Neural crest cell (in vitro differentiated cells): Measurements from ENCODE around the gene UBL5. TPM values are rescaled to one million over a fixed set of nuclear protein-coding genes. Genes with fewer than 3 reads are reported as not detected.
A peak's percentile ranks its signal among the peaks of the same experiment; 100 is the strongest.
"Not testable (repeated sequence)": the region's sequence is repeated elsewhere in the genome, so short reads cannot be mapped to it uniquely, and the experiment has no call there.

Experiments
- DNase-seq: peaks from one replicate; pipeline ENCODE4 v3.0.0; 2021; ENCODE audit warnings: low read depth, mixed read lengths, low spot score
- H3K27ac Mint-ChIP-seq: one replicate; pipeline ENCODE4 v1.8.0; 2021; ENCODE audit warnings: mild to moderate bottlenecking, mixed read lengths; ENCODE audit not compliant: unreplicated experiment
- H3K27me3 Mint-ChIP-seq: 2 replicates; pipeline ENCODE4 v1.8.0; 2021; ENCODE audit warnings: low read depth, mild to moderate bottlenecking, mixed read lengths
- H3K36me3 Mint-ChIP-seq: 2 replicates; pipeline ENCODE4 v1.8.0; 2021; ENCODE audit warnings: low read depth, mild to moderate bottlenecking, mixed read lengths
- H3K4me1 Mint-ChIP-seq: 2 replicates; pipeline ENCODE4 v1.8.0; 2021; ENCODE audit warnings: mixed read lengths
- H3K4me3 Mint-ChIP-seq: one replicate; pipeline ENCODE4 v1.8.0; 2021; ENCODE audit warnings: mild to moderate bottlenecking, mixed read lengths
- H3K9me3 Mint-ChIP-seq: 2 replicates; pipeline ENCODE4 v1.8.0; 2021; ENCODE audit warnings: mixed read lengths
- total RNA-seq: library from RNA; stranded (reverse); gene quantifications from 2 replicates; pipeline ENCODE4 v1.2.1, GENCODE V29; 2021
- TF ChIP-seq, protein P1 (sequence below): fragments of 200-600 bp; sonication (generic); conservative IDR thresholded peaks from 2 replicates; pipeline ENCODE4 v1.5.0; 2021; ENCODE audit warnings: antibody characterized with exemption, mild to moderate bottlenecking

UBL5 gene
- total RNA-seq, 1 donor from 2014 or later, result 366 TPM

DNA sequence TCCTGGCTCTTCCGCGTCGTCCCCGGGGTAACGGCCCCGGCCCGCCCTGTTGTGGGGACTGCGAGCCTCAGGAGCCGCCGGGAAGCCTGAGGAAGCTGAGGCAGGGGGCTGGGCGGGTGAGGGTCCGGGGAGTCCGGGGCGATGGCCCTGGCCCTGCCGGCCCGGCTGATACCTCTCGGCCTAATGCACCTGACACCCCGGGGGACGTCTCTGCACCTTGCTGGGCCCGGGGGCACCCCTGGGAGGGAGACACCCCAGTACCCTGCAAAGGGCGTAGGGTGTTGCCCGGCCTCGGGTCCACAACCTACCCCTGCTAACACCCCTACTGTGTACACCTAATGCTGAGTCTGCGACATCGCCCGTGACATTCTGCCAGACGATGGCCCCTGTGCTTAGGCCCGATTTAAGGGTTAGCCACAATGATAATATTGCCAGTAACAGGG is 7.8 kb downstream of the UBL5 start:
- DNase-seq, result no peak
- H3K27me3 Mint-ChIP-seq, result peaks cover 3% of the 10 kb centered on the region
- peaks cover 3% of the 10 kb centered on the region for H3K36me3 Mint-ChIP-seq
- H3K9me3 Mint-ChIP-seq, result no peaks in the 10 kb centered on the region
- H3K27ac Mint-ChIP-seq, result peak overlapping the region; percentile 69
- peaks cover 23% of the 10 kb centered on the region for H3K4me1 Mint-ChIP-seq
- TF ChIP-seq, protein P1, sequence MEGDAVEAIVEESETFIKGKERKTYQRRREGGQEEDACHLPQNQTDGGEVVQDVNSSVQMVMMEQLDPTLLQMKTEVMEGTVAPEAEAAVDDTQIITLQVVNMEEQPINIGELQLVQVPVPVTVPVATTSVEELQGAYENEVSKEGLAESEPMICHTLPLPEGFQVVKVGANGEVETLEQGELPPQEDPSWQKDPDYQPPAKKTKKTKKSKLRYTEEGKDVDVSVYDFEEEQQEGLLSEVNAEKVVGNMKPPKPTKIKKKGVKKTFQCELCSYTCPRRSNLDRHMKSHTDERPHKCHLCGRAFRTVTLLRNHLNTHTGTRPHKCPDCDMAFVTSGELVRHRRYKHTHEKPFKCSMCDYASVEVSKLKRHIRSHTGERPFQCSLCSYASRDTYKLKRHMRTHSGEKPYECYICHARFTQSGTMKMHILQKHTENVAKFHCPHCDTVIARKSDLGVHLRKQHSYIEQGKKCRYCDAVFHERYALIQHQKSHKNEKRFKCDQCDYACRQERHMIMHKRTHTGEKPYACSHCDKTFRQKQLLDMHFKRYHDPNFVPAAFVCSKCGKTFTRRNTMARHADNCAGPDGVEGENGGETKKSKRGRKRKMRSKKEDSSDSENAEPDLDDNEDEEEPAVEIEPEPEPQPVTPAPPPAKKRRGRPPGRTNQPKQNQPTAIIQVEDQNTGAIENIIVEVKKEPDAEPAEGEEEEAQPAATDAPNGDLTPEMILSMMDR, result no peak
- peak overlapping the region; percentile 95 for H3K4me3 Mint-ChIP-seq

DNA sequence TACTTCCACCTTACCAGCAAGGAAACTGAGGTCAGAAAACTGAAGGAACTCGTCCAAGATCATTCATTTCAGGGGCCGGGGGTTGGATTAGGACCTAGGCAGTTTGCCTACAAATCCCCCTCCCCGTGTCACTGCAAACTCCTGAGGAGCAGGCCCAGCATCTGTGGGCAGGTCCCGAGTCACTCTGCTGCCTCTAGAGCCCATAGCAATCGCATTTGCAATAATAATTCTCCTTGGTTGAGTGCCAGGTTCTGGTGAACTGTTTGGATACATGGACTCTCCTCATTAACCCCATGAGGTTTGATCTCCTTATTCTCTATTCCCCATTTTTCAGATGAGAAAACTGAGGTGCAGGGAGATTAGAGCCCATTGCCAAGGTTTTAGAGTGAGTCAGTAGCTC is 8.3 kb downstream of the UBL5 start:
- Mint-ChIP-seq H3K4me3 (peak overlapping the region; percentile 95), H3K4me1 (peaks cover 23% of the 10 kb centered on the region), H3K9me3 (no peaks in the 10 kb centered on the region), H3K36me3 (peaks cover 3% of the 10 kb centered on the region), H3K27me3 (peaks cover 3% of the 10 kb centered on the region), H3K27ac (peak overlapping the region; percentile 69)
- DNase-seq, result no peak
- TF ChIP-seq, protein P1, result no peak

DNA sequence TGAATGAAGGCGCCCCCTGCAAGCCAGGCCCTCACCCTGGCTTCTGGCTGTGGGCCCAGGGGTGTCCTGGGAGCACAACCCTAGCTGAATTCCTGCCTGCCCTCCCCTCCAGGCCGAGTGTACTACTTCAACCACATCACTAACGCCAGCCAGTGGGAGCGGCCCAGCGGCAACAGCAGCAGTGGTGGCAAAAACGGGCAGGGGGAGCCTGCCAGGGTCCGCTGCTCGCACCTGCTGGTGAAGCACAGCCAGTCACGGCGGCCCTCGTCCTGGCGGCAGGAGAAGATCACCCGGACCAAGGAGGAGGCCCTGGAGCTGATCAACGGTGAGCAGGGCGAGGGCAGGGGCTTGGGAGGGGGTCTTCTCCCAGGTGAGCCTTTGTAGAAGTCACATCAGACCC is 10.6 kb downstream of the UBL5 start:
- TF ChIP-seq, protein P1, result no peak
- Mint-ChIP-seq H3K36me3 (peaks cover 13% of the 10 kb centered on the region), H3K4me1 (peaks cover 23% of the 10 kb centered on the region), H3K27me3 (peaks cover 3% of the 10 kb centered on the region), H3K9me3 (no peaks in the 10 kb centered on the region), H3K4me3 (peak overlapping the region; percentile 73), H3K27ac (no peak overlapping the region)
- no peak for DNase-seq

DNA sequence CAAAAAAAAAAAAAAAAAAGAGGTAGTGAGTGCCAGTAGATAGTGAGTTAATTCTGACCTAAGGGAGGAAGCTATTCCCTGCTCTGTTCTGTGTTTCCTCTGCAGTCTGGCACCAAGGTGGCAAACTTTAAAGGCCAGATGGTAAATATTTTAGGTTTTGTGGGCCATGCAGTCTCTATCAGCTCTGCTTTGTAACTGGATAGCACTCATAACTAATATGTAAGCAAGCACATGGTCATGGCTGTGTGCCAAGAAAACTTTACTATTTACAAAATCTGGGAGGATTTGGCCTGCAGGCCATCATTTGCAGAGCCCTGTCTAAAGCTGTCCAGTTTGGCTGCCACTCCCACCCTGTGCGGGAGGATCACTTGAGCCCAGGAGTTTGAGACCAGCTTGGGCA is 11.7 kb downstream of the UBL5 start:
- peaks cover 3% of the 10 kb centered on the region for H3K27me3 Mint-ChIP-seq
- no peaks in the 10 kb centered on the region for H3K9me3 Mint-ChIP-seq
- TF ChIP-seq, protein P1, result no peak
- peaks cover 15% of the 10 kb centered on the region for H3K36me3 Mint-ChIP-seq
- H3K27ac Mint-ChIP-seq, result no peak overlapping the region
- no peak for DNase-seq
- H3K4me3 Mint-ChIP-seq, result peak overlapping the region; percentile 72
- H3K4me1 Mint-ChIP-seq, result peaks cover 19% of the 10 kb centered on the region

DNA sequence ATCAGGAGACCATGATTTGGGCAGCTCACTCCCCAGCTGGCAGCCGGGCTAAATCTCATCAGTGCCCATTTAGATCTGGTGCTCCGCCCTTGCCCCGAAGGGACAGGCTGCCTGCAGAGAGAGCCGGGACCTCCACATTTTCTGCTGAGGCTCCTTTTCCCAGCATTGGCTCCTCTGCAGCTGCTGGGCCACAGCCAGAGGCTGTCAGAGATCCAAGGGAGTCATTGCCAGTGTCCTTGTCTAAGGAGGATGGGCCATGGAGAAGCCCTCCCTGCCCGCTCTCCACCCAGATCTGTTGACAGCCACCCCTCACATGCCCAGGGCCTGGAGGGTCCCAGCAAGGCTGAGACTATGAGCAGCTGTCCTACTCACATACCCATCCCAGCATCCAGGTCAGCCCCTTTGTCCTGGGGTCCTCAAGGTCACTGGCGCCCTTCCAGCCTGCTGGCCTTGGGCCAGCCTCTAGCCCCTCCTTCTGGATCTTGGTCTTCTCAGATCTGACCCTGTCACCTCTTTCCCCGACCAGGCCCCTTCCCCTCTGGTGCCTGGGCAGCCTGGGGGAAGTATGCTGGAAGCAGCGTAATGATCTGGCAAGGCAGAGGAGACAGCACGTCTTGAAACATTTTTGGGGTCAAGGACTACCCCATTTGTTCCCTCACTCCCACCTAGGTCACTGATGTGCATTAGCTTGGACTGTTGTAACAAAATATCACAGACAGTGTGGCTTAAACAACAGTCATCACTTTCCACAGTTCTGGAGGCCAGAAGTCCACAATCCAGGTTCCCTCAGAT is 15.3 kb downstream of the UBL5 start:
- Mint-ChIP-seq H3K4me3 (no peak overlapping the region), H3K9me3 (no peaks in the 10 kb centered on the region), H3K36me3 (peaks cover 15% of the 10 kb centered on the region), H3K27me3 (no peaks in the 10 kb centered on the region), H3K27ac (no peak overlapping the region), H3K4me1 (no peaks in the 10 kb centered on the region)
- no peak for DNase-seq
- TF ChIP-seq, protein P1, result no peak

DNA sequence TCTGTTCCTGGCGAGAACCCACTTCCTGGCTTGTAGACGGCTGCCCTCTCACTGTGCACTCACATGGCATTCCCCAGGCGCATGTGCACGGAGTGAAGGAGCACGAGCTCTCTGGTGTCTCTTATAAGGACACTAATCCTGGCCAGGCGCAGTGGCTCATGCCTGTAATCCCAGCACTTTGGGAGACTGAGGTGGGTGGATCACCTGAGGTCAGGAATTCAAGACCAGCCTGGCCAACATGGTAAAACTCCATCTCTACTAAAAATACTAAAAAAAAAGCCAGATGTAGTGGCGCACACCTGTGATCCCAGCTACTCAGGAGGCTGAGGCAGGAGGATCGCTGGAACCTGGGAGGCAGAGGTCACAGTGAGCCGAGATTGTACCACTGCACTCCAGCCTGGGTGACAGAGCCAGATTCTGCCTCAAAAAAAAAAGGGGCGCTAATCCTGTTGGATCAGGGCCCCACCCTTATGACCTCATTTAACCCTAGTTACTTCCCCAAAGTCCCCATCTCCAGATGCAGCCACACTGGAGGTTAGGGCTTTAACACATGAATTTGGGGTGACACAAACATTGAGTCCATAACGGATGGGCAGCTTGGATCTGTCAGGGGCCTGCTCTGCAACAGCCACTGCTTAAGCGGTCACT is 16.0 kb downstream of the UBL5 start:
- H3K4me1 Mint-ChIP-seq, H3K4me3 Mint-ChIP-seq, H3K27ac Mint-ChIP-seq, H3K9me3 Mint-ChIP-seq, DNase-seq, H3K27me3 Mint-ChIP-seq: not testable (repeated sequence)
- H3K36me3 Mint-ChIP-seq, result peaks cover 14% of the 10 kb centered on the region
